GM12801 (cell line): ENCODE measurements around the gene TRAPPC5.

ENCODE experiments used
- TF ChIP-seq, protein P1 (sequence below): IDR thresholded peaks from one replicate; pipeline ENCODE4 v1.5.1; 2011; ENCODE audit warnings: control low read depth; ENCODE audit not compliant: insufficient read length; ENCODE audit errors: extremely low read depth

The TRAPPC5 gene

GRCh38 chr19:7650148-7650547 is 30.5 kb upstream of the TRAPPC5 start:
- TF ChIP-seq, protein P1, sequence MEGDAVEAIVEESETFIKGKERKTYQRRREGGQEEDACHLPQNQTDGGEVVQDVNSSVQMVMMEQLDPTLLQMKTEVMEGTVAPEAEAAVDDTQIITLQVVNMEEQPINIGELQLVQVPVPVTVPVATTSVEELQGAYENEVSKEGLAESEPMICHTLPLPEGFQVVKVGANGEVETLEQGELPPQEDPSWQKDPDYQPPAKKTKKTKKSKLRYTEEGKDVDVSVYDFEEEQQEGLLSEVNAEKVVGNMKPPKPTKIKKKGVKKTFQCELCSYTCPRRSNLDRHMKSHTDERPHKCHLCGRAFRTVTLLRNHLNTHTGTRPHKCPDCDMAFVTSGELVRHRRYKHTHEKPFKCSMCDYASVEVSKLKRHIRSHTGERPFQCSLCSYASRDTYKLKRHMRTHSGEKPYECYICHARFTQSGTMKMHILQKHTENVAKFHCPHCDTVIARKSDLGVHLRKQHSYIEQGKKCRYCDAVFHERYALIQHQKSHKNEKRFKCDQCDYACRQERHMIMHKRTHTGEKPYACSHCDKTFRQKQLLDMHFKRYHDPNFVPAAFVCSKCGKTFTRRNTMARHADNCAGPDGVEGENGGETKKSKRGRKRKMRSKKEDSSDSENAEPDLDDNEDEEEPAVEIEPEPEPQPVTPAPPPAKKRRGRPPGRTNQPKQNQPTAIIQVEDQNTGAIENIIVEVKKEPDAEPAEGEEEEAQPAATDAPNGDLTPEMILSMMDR: no peak

- TF ChIP-seq, protein P1: no peak
These were observed 28.5 kb upstream of the TRAPPC5 start for GRCh38 chr19:7652061-7652641.

GRCh38 chr19:7654401-7654800 is 26.2 kb upstream of the TRAPPC5 start:
- TF ChIP-seq, protein P1: no peak

DNA sequence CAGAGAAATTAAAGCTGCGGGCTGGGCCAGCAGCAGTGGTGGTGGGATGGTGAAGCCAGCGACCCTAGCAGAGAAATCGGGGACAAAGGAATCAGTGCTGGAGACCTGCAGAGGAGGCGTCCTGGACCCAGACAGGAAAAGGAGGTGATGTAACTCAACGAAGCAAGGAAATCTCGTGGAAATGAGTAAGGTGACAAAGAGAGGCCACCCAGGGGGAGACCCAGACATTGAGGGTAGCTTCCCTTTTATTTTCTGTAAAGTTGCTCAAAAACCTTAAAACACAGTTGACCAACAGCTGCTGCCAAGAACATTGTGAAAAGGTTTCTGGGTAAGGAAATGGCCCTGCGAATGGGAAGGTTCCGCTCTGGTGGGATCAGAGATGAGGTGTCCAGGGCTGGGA is 25.1 kb upstream of the TRAPPC5 start:
- TF ChIP-seq, protein P1: no peak

- TF ChIP-seq, protein P1: no peak
These were observed 23.4 kb upstream of the TRAPPC5 start for GRCh38 chr19:7657131-7657751.

GRCh38 chr19:7658219-7658686 is 22.4 kb upstream of the TRAPPC5 start:
- TF ChIP-seq, protein P1: no peak

GRCh38 chr19:7661744-7662538 is 18.7 kb upstream of the TRAPPC5 start:
- TF ChIP-seq, protein P1: no peak
